ENCODE measurements around the gene ZNF765. TPM values are rescaled to one million over a fixed set of nuclear protein-coding genes. Genes with fewer than 3 reads are reported as not detected.

Gene ZNF765
- total RNA-seq, 4 donors from 2014 or later = 8.5 to 19.4 (median 9.6) TPM

GRCh38 chr19:53372196-53372595, 22.8 kb upstream of the ZNF765 start:
- TF ChIP-seq CTCF (IDR thresholded peaks at IDR 0.05) = no peak
- ATAC-seq (ENCODE audit: low FRiP score) = no peak
- no peak for DNase-seq (ENCODE audit: low spot score)

GRCh38 chr19:53374288-53374687, 20.7 kb upstream of the ZNF765 start:
- ATAC-seq (ENCODE audit: low FRiP score) (no peak), DNase-seq (ENCODE audit: low spot score) (no peak)
- no peak for TF ChIP-seq CTCF (IDR thresholded peaks at IDR 0.05)

GRCh38 chr19:53374743-53375142, 20.2 kb upstream of the ZNF765 start:
- no peak for TF ChIP-seq CTCF (IDR thresholded peaks at IDR 0.05)
- ATAC-seq (ENCODE audit: low FRiP score) = no peak
- no peak for DNase-seq (ENCODE audit: low spot score)

GRCh38 chr19:53381376-53381775, 13.6 kb upstream of the ZNF765 start:
- TF ChIP-seq CTCF (IDR thresholded peaks at IDR 0.05) = no peak
- DNase-seq (ENCODE audit: low spot score) (no peak), ATAC-seq (ENCODE audit: low FRiP score) (no peak)

- DNase-seq (ENCODE audit: low spot score) (no peak), ATAC-seq (ENCODE audit: low FRiP score) (no peak)
- no peak for TF ChIP-seq CTCF (IDR thresholded peaks at IDR 0.05)
Observed at GRCh38 chr19:53388168-53388567, 6.8 kb upstream of the ZNF765 start.

GRCh38 chr19:53388904-53389303, 6.0 kb upstream of the ZNF765 start:
- TF ChIP-seq CTCF (IDR thresholded peaks at IDR 0.05) = no peak
- ATAC-seq (ENCODE audit: low FRiP score) (no peak), DNase-seq (ENCODE audit: low spot score) (no peak)

- TF ChIP-seq CTCF (IDR thresholded peaks at IDR 0.05) = no peak
- no peak for DNase-seq (ENCODE audit: low spot score)
- ATAC-seq (ENCODE audit: low FRiP score) = no peak
Observed at GRCh38 chr19:53389571-53389970, 5.4 kb upstream of the ZNF765 start.

Data from omental fat pad (tissue), 4 donors.